ENCODE measurements around the gene GLG1. TPM values are rescaled to one million over a fixed set of nuclear protein-coding genes. Genes with fewer than 3 reads are reported as not detected.

Gene GLG1
- total and polyA plus RNA-seq, 12 donors = 31.6 to 146 (median 112) TPM

DNA sequence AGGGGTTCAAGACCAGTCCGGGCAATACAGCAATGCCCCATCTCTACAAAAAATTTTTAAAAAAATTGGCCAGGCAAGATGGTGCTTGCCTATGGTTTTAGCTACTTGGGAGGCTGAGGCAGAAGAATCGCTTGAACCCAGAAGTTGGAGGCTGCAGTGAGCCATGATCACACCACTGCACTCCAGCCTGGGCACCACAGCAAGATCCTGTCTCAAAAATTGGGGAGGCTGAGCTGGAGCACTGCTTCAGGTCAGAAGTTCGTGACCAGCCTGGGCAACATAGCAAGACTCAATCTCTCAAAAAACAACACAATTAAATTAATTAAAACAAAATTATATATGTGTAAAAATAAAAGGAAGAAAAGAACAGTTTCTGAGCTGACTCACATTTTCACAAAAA lies 110.9 kb downstream of the GLG1 start:
- H3K4me3 ChIP-seq = no peak overlapping the region
- 95 to 100% (median 99%) methylated on average over 3 of the region's 3 CpGs for WGBS, 4 donors
- H3K27me3 ChIP-seq = no peaks in the 10 kb centered on the region
- no peak overlapping the region for H3K27ac ChIP-seq
- intact Hi-C loops (cut with DNase I) = no loop called here
- H3K9me3 ChIP-seq (replicated peaks in 1 of 3) = no peaks in the 10 kb centered on the region
- no peak for DNase-seq
- H3K36me3 ChIP-seq (replicated peaks in 1 of 2) = peaks cover 0 to 36% of the 10 kb centered on the region in 2 donors
- TF ChIP-seq POLR2A (IDR thresholded peaks at IDR 0.05) = no peak
- TF ChIP-seq, protein P1, sequence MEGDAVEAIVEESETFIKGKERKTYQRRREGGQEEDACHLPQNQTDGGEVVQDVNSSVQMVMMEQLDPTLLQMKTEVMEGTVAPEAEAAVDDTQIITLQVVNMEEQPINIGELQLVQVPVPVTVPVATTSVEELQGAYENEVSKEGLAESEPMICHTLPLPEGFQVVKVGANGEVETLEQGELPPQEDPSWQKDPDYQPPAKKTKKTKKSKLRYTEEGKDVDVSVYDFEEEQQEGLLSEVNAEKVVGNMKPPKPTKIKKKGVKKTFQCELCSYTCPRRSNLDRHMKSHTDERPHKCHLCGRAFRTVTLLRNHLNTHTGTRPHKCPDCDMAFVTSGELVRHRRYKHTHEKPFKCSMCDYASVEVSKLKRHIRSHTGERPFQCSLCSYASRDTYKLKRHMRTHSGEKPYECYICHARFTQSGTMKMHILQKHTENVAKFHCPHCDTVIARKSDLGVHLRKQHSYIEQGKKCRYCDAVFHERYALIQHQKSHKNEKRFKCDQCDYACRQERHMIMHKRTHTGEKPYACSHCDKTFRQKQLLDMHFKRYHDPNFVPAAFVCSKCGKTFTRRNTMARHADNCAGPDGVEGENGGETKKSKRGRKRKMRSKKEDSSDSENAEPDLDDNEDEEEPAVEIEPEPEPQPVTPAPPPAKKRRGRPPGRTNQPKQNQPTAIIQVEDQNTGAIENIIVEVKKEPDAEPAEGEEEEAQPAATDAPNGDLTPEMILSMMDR (IDR thresholded peaks at IDR 0.05) = no peak
- H3K4me1 ChIP-seq (replicated peaks in 1 of 2) = peaks cover 0 to 9% of the 10 kb centered on the region in 2 donors

- DNase-seq = no peak
- no peak for TF ChIP-seq POLR2A (IDR thresholded peaks at IDR 0.05)
- TF ChIP-seq, protein P1 (IDR thresholded peaks at IDR 0.05) = no peak
- H3K4me3 ChIP-seq = no peak overlapping the region
- H3K27ac ChIP-seq = no peak overlapping the region
- H3K4me1 ChIP-seq (replicated peaks in 1 of 2) = no peaks in the 10 kb centered on the region
- 94 to 98% (median 97%) methylated on average over 10 of the region's 10 CpGs for WGBS, 4 donors
- no peaks in the 10 kb centered on the region for H3K27me3 ChIP-seq
- intact Hi-C loops (cut with DNase I) = no loop called here
- H3K36me3 ChIP-seq (replicated peaks in 1 of 2) = peaks cover 0 to 53% of the 10 kb centered on the region in 2 donors
- no peaks in the 10 kb centered on the region for H3K9me3 ChIP-seq (replicated peaks in 1 of 3)
These were observed 113.9 kb downstream of the GLG1 start for GRCh38 chr16:74492976-74493375.

GRCh38 chr16:74487634-74488495 lies 119.0 kb downstream of the GLG1 start:
- 92 to 95% (median 94%) methylated on average over 9 of the region's 9 CpGs for WGBS, 4 donors
- no peaks in the 10 kb centered on the region for H3K4me1 ChIP-seq (replicated peaks in 1 of 2)
- H3K4me3 ChIP-seq = no peak overlapping the region
- H3K27ac ChIP-seq = no peak overlapping the region
- H3K36me3 ChIP-seq (replicated peaks in 1 of 2) = peaks cover 0 to 43% of the 10 kb centered on the region in 2 donors
- intact Hi-C loops (cut with DNase I) = no loop called here
- TF ChIP-seq, protein P1 (IDR thresholded peaks at IDR 0.05) = no peak
- TF ChIP-seq POLR2A (IDR thresholded peaks at IDR 0.05) = no peak
- no peaks in the 10 kb centered on the region for H3K27me3 ChIP-seq
- H3K9me3 ChIP-seq (replicated peaks in 1 of 3) = no peaks in the 10 kb centered on the region
- no peak for DNase-seq

DNA sequence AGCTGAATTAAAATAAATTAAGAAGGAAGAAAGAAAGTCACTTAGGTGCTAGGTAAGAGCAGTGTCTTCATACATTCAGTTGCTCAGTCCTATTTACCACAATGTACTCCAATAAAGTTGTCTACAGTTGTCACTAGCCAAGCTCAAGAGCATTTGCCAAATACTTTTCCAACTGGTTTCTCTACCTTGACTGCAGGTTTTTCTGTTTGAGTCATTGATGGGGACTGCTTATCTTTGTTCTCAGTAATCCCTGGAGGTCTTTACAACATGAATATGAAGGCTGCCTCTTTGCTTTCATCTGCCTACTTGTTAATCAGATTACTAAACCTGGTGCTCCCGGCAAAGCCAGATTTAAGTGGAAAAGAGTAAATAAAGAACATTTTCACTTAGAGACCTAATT lies 121.0 kb downstream of the GLG1 start:
- intact Hi-C loops (cut with DNase I) = no loop called here
- DNase-seq = no peak
- H3K9me3 ChIP-seq (replicated peaks in 1 of 3) = no peaks in the 10 kb centered on the region
- H3K36me3 ChIP-seq (replicated peaks in 1 of 2) = peaks cover 0 to 28% of the 10 kb centered on the region in 2 donors
- no peaks in the 10 kb centered on the region for H3K4me1 ChIP-seq (replicated peaks in 1 of 2)
- TF ChIP-seq, protein P1 (IDR thresholded peaks at IDR 0.05) = no peak
- no peak for TF ChIP-seq POLR2A (IDR thresholded peaks at IDR 0.05)
- H3K27ac ChIP-seq = no peak overlapping the region
- H3K4me3 ChIP-seq = no peak overlapping the region
- H3K27me3 ChIP-seq = no peaks in the 10 kb centered on the region
- WGBS, 4 donors = 67 to 97% (median 71%) methylated on average over 1 of the region's 1 CpG
